HFF-Myc (cell line): ENCODE results near the gene FXYD4.

Experiments used
- DNase-seq: peaks from one replicate; pipeline ENCODE4 v3.0.0-alpha.2; 2011; ENCODE audit warnings: low read depth; ENCODE audit errors: extremely low read depth
- H3K4me3 ChIP-seq: replicated peaks from 2 replicates; pipeline ENCODE4 v1.5.1; 2011; ENCODE audit warnings: low read depth, mild to moderate bottlenecking, control low read depth, low read length
- TF ChIP-seq, protein P1 (sequence below): IDR thresholded peaks from 2 replicates; pipeline ENCODE4 v1.5.1; 2012; ENCODE audit warnings: mild to moderate bottlenecking, low read depth, low read length, control low read depth; ENCODE audit errors: missing control alignments

FXYD4 gene

GRCh38 chr10:43402880-43403452, 31.5 kb downstream of the FXYD4 start:
- DNase-seq: no peak
- H3K4me3 ChIP-seq: peak overlapping the region; percentile 21; the same call in 1 of the 2 replicates
- TF ChIP-seq, protein P1, sequence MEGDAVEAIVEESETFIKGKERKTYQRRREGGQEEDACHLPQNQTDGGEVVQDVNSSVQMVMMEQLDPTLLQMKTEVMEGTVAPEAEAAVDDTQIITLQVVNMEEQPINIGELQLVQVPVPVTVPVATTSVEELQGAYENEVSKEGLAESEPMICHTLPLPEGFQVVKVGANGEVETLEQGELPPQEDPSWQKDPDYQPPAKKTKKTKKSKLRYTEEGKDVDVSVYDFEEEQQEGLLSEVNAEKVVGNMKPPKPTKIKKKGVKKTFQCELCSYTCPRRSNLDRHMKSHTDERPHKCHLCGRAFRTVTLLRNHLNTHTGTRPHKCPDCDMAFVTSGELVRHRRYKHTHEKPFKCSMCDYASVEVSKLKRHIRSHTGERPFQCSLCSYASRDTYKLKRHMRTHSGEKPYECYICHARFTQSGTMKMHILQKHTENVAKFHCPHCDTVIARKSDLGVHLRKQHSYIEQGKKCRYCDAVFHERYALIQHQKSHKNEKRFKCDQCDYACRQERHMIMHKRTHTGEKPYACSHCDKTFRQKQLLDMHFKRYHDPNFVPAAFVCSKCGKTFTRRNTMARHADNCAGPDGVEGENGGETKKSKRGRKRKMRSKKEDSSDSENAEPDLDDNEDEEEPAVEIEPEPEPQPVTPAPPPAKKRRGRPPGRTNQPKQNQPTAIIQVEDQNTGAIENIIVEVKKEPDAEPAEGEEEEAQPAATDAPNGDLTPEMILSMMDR: no peak

GRCh38 chr10:43403911-43404703, 32.7 kb downstream of the FXYD4 start:
- TF ChIP-seq, protein P1: no peak
- peak overlapping the region; percentile 92 for H3K4me3 ChIP-seq
- no peak for DNase-seq

GRCh38 chr10:43404704-43405084, 33.3 kb downstream of the FXYD4 start:
- peak overlapping the region; percentile 92 for H3K4me3 ChIP-seq
- DNase-seq: no peak
- TF ChIP-seq, protein P1: no peak

DNA sequence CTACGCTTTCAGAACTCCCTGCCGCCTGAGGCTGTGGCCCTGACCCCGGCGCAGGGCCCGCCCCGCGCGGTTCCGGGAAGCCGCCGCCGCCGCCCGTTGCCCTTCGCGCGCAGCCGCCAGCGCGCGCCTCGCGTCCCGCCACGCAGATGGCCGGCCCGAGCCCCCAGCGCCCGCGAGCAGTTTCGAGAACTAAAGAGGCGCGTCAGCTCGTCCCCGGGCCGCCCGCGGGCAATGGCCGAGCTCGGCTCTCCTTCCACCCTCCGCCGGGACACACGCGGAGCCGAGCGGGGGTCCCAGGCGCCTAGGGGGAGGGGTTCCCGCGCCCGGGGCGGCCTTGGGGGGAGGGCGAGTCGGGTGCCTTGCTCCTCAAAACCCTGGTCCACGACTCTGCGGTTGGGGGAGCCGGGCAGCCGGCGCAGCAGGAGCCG, 35.7 kb downstream of the FXYD4 start:
- TF ChIP-seq, protein P1: no peak

DNA sequence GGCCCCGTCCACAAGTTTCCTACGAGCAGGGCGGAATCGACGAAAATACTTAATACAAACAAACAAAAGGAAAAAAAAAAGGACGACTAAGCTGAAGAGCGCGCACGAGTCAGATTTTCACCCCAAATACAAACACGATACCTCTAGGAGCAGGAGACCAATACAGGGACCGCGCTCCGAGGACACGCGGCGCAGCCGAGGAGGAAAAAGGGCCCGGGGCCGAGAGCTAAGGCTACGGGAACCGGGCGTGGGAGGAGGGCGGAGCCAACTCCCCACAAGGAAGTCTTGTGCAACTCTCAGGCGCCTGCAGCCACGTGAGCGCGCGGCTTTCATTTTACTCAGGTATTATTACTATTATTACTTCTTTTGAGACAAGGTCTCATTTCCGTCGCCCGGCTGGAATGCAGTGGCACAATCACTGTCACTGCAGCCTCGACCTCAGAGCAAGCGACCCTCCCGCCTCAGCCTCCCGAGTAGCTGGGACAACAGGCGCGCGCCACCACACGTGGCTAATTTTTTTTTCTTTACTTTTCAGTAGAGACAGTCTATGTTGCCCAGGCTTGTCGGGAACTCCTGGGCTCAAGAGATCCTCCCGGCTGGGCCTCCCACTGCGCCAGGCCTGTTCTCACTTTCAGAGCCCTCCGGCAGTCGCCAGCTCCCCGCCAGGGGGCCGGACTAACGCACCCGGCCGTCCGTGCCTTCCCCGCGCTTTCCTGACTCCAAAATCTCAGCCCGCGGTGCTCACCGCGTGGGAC, 36.3 kb downstream of the FXYD4 start:
- peak; percentile 69 for DNase-seq
- TF ChIP-seq, protein P1: peak; percentile 54

More for the DNA sequence above, 35.7 kb downstream of the FXYD4 start:
- DNase-seq: no peak
- H3K4me3 ChIP-seq: peak overlapping the region; percentile 92

DNA sequence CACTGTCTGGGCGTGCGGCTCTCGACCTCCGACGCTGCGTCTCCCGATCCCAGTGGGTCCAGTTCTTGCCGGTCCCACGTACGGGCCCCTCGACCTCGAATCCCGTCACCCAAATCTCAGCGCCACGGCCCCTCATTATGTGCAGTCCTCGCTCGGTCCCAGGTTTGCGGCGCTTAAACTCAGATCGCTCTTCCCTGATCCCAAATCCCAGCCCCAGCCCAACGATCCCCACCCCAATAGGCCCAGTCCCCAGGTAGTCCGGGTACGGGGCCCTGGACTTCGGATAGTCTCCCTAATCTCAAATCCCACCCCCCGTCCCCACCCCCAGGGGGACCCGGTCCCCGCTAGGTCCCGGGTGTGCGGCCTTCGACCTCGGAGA, 36.9 kb downstream of the FXYD4 start:
- TF ChIP-seq, protein P1: no peak
- peak overlapping the region; percentile 92 for H3K4me3 ChIP-seq
- DNase-seq: no peak

More for the DNA sequence above, 36.3 kb downstream of the FXYD4 start:
- H3K4me3 ChIP-seq: peak overlapping the region; percentile 92
